ENCODE measurements around the gene RNLS. TPM values are rescaled to one million over a fixed set of nuclear protein-coding genes. Genes with fewer than 3 reads are reported as not detected.

Gene RNLS
- total and polyA plus RNA-seq, 2 of the 8 experiments (the other 6 are each of a cell fraction or from before 2014, with no cell fraction given) = 7.5 to 12.7 TPM

DNA sequence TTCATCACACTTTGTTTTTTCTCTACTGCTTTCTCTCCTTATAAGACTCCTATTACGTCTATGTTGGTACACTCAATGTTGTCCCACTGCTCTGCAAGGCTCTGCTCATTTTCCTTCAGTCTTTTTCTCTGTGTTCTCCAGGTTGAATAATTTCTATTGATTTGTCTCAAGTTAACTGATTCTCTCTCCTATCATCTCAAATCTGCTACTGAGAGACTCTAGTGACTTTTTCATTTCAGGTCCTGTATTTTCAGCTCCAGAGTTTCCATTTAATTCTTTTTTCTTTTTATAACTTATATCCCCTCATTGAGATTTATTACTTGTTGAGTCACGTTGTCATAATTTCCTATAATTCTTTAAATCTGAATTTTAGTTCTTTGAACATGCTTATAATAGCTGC is 100.9 kb downstream of the RNLS start:
- H3K36me3 ChIP-seq (ENCODE audit: control insufficient read depth in 2 of 4, insufficient read depth in 4 of 4, low read length in 3 of 4) = no peaks in the 10 kb centered on the region
- no peak for TF ChIP-seq HDAC2 (IDR thresholded peaks at IDR 0.05; ENCODE audit: borderline replicate concordance in 1 of 2, low read depth in 2 of 2, low read length in 2 of 2)
- TF ChIP-seq ZNF274 (IDR thresholded peaks at IDR 0.05; ENCODE audit: borderline replicate concordance, extremely low read depth, low read length) = no peak
- TF ChIP-seq SAP30 (IDR thresholded peaks at IDR 0.05; ENCODE audit: insufficient read depth, insufficient replicate concordance, low read length) = no peak
- no peak for TF ChIP-seq RBBP5 (IDR thresholded peaks at IDR 0.05; ENCODE audit: borderline replicate concordance, low read depth, low read length)
- no peak for TF ChIP-seq TAF7 (optimal IDR thresholded peaks at IDR 0.05; ENCODE audit: borderline replicate concordance, low read depth, low read length)
- TF ChIP-seq POLR2A (IDR thresholded peaks at IDR 0.05; ENCODE audit: control extremely low read depth in 1 of 2, low read depth in 2 of 2, low read length in 2 of 2) = no peak
- TF ChIP-seq, protein P1, sequence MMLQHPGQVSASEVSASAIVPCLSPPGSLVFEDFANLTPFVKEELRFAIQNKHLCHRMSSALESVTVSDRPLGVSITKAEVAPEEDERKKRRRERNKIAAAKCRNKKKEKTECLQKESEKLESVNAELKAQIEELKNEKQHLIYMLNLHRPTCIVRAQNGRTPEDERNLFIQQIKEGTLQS (IDR thresholded peaks at IDR 0.05; ENCODE audit: insufficient read depth, low read depth, low read length) = no peak
- no peak for TF ChIP-seq SRF (IDR thresholded peaks at IDR 0.05; ENCODE audit: low read depth, low read length)
- no peak for TF ChIP-seq GABPA (IDR thresholded peaks at IDR 0.05; ENCODE audit: borderline replicate concordance, insufficient read depth, low read length)
- no peak for TF ChIP-seq SP1 (IDR thresholded peaks at IDR 0.05; ENCODE audit: low read depth, low read length)
- no peak for TF ChIP-seq EZH2 (IDR thresholded peaks at IDR 0.05; ENCODE audit: low read depth, low read length, severe bottlenecking)
- no peak for TF ChIP-seq KDM5A (IDR thresholded peaks at IDR 0.05; ENCODE audit: low read length)
- no peak for TF ChIP-seq BRCA1 (IDR thresholded peaks at IDR 0.05; ENCODE audit: low read depth, low read length)

More for the DNA sequence above, 100.9 kb downstream of the RNLS start:
- no peaks in the 10 kb centered on the region for H3K4me1 ChIP-seq (replicated peaks in 1 of 4; ENCODE audit: control insufficient read depth in 3 of 4, insufficient read depth in 4 of 4, low read length in 3 of 4)
- no peak overlapping the region for H2BK12ac ChIP-seq (ENCODE audit: low read depth, low read length)
- H4K8ac ChIP-seq (ENCODE audit: extremely low read depth, insufficient read depth, low read length) = no peak overlapping the region
- no peak overlapping the region for H3K18ac ChIP-seq (ENCODE audit: extremely low read depth, low read length)
- no peak overlapping the region for H4K5ac ChIP-seq (ENCODE audit: insufficient read length, low read depth, low read length)
- ChIA-PET POLR2A (ENCODE audit: partially characterized antibody) (no interaction called here), CTCF (ENCODE audit: partially characterized antibody) (no interaction called here)
- H2BK15ac ChIP-seq (ENCODE audit: low read length) = no peak overlapping the region
- no peak overlapping the region for H3K23ac ChIP-seq (ENCODE audit: insufficient read length)
- H3K9ac ChIP-seq (replicated peaks in 1 of 4; ENCODE audit: extremely low read depth in 1 of 4, low read depth in 3 of 4, low read length in 3 of 4) = no peak overlapping the region
- H2AFZ ChIP-seq (ENCODE audit: low read length) = no peak overlapping the region
- no peak overlapping the region for H3K27ac ChIP-seq (ENCODE audit: low read depth, low read length)
- no peak overlapping the region for H3K4ac ChIP-seq (replicated peaks; ENCODE audit: insufficient read length, low read depth, low read length)
- no peaks in the 10 kb centered on the region for H3K79me2 ChIP-seq (ENCODE audit: control insufficient read depth in 1 of 2, insufficient read depth in 2 of 2, low read length in 2 of 2)
- no peak overlapping the region for H3K4me2 ChIP-seq (ENCODE audit: insufficient read depth in 1 of 2, low read depth in 2 of 2, low read length in 2 of 2)
- no peak overlapping the region for H4K91ac ChIP-seq (replicated peaks; ENCODE audit: insufficient read length, low read length)
- no peaks in the 10 kb centered on the region for H3K9me3 ChIP-seq (ENCODE audit: insufficient read depth in 2 of 2, low read depth in 1 of 2, low read length in 1 of 2)
- H2AK5ac ChIP-seq (ENCODE audit: low read depth, low read length) = no peak overlapping the region
- H3K4me3 ChIP-seq (ENCODE audit: extremely low read depth in 1 of 4, insufficient read depth in 2 of 4, low read depth in 3 of 4, low read length in 4 of 4) = no peak overlapping the region
- H4K20me1 ChIP-seq (replicated peaks in 1 of 2; ENCODE audit: control insufficient read depth in 1 of 2, insufficient read depth in 2 of 2, low read length in 2 of 2) = no peaks in the 10 kb centered on the region
- WGBS, 2 experiments (ENCODE audit: extremely low coverage in 1 of 2, insufficient coverage in 1 of 2, insufficient read length in 1 of 2, insufficient replicate concordance in 2 of 2, low coverage in 1 of 2, low lambda C conversion rate in 2 of 2, missing lambda C conversion rate in 1 of 2) = 90% methylated on average over 2 of the region's 2 CpGs; no CpG with 5 or more reads in 1 of the 2 experiments
- H2BK120ac ChIP-seq (replicated peaks; ENCODE audit: low read depth, low read length) = no peak overlapping the region
- DNase-seq (ENCODE audit: low read depth in 1 of 2, low spot score in 2 of 2) (no peak), FAIRE-seq (no peak)
- no peak overlapping the region for H2BK5ac ChIP-seq (ENCODE audit: low read depth, low read length)
- H3K14ac ChIP-seq (ENCODE audit: insufficient read length) = no peak overlapping the region
- no peaks in the 10 kb centered on the region for H3K27me3 ChIP-seq (replicated peaks in 1 of 4; ENCODE audit: control insufficient read depth in 3 of 4, extremely low read depth in 1 of 4, insufficient read depth in 3 of 4, low read length in 3 of 4)
- no peak overlapping the region for H3K56ac ChIP-seq (replicated peaks; ENCODE audit: insufficient read length, low read depth, low read length)
- H3K23me2 ChIP-seq (ENCODE audit: low read depth, low read length) = 0 out of 2 replicates have a peak, but pooled peaks cover under 1% of the 10 kb centered on the region
- no peaks in the 10 kb centered on the region for H3K79me1 ChIP-seq (ENCODE audit: low read depth, low read length)
- H2BK20ac ChIP-seq (ENCODE audit: low read length) = no peak overlapping the region
